ENCODE measurements around the gene CLCF1. TPM values are rescaled to one million over a fixed set of nuclear protein-coding genes. Genes with fewer than 3 reads are reported as not detected.
"Not testable (repeated sequence)": the region's sequence is repeated elsewhere in the genome, so short reads cannot be mapped to it uniquely, and the experiment has no call there.

The CLCF1 gene
- total RNA-seq, 1 donor from 2014 or later = 4.0 TPM

GRCh38 chr11:67409781-67410368, 36.5 kb upstream of the CLCF1 start:
- no peak for DNase-seq (ENCODE audit: low spot score)
- intact Hi-C loops (cut with DNase I) = no loop called here

DNA sequence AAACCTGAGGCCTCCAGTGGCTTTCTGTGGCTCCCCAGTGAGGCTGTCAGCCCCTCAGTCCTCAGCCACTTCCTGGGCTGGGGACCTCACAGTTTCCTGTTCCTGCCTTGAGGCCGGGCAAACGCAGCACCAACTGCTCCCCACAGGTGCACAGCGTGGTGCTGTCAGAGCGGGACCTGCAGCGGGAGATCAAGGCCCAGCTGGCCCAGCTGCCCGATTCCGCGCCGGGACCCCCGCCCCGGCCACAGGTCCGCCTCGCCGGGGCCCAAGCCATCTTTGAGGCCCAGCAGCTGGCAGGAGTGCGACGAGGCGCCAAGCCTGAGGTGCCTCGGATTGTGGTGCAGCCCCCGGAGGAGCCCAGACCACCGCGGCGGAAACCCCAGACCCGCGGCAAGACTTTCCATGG, 35.9 kb upstream of the CLCF1 start:
- DNase-seq (ENCODE audit: low spot score) = no peak
- intact Hi-C loops (cut with DNase I) = no loop called here

- no peak for DNase-seq (ENCODE audit: low spot score)
- intact Hi-C loops (cut with DNase I) = no loop called here
These were observed 35.2 kb upstream of the CLCF1 start for GRCh38 chr11:67408437-67409200.

DNA sequence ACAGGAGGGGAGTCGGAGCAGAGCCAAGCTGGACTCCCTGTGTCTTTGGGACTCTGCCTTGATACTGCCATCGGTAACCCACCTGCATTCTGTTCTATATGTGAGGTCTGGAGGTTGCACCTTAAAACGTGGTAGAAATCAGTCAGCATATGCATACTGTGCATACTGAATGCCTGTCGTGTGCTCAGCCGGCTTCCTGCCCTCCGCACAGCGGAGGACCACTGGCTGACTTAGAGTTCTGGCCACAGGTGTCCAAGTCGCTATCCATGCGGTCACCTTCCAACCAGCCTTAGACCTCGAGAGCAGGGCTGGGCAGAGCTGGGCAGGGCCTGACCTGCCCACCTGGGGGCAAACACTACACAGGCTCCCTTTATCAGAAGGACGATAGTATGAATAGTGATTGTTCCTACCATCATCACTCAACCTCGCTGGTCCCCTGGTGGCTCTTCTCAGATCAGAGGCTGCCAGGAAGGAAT, 34.3 kb upstream of the CLCF1 start:
- intact Hi-C loops (cut with DNase I) = no loop called here
- DNase-seq (ENCODE audit: low spot score) = no peak

GRCh38 chr11:67406969-67407687, 33.7 kb upstream of the CLCF1 start:
- no peak for DNase-seq (ENCODE audit: low spot score)
- intact Hi-C loops (cut with DNase I) = no loop called here

GRCh38 chr11:67406420-67406968, 33.1 kb upstream of the CLCF1 start:
- intact Hi-C loops (cut with DNase I) = no loop called here
- no peak for DNase-seq (ENCODE audit: low spot score)

GRCh38 chr11:67405688-67406339, 32.4 kb upstream of the CLCF1 start:
- DNase-seq (ENCODE audit: low spot score) = no peak
- intact Hi-C loops (cut with DNase I) = no loop called here

GRCh38 chr11:67405196-67405567, 31.8 kb upstream of the CLCF1 start:
- intact Hi-C loops (cut with DNase I) = no loop called here

GRCh38 chr11:67404515-67405195, 31.3 kb upstream of the CLCF1 start:
- intact Hi-C loops (cut with DNase I) = no loop called here
- DNase-seq (ENCODE audit: low spot score) = no peak

More at GRCh38 chr11:67405196-67405567, 31.8 kb upstream of the CLCF1 start:
- no peak for DNase-seq (ENCODE audit: low spot score)

GRCh38 chr11:67403085-67403484, 29.7 kb upstream of the CLCF1 start:
- intact Hi-C loops (cut with DNase I) = not testable (repeated sequence)

DNA sequence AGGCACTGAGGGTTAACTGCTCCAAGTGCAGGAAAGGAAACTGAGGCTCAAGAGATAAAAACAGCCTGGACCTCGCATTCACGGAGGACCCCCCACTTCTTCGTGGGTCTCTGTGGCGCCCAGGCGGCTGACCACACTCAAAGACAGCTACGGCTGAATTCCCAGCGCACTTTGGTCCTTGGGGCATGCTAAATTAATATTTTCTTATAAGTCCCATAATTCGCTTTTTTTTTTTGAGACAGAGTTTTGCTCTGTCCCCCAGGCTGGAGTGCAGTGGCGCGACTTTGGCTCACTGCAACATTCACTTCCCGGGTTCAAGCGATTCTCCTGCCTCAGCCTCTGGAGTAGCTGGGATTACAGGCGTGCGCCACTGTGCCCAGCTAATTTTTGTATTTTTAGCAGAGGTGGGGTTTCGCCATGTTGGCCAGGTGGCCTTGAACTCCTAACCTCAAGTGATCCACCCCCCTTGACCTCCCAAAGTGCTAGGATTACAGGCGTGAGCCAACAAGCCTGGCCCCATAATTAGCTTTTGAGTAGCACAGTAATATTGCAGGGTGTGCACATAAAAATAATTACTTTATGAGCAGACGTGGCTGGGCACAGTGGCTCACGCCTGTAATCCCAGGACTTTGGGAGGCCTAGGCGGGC, 28.9 kb upstream of the CLCF1 start:
- intact Hi-C loops (cut with DNase I); DNase-seq (ENCODE audit: low spot score): not testable (repeated sequence)

More at GRCh38 chr11:67403085-67403484, 29.7 kb upstream of the CLCF1 start:
- DNase-seq (ENCODE audit: low spot score) = not testable (repeated sequence)

DNA sequence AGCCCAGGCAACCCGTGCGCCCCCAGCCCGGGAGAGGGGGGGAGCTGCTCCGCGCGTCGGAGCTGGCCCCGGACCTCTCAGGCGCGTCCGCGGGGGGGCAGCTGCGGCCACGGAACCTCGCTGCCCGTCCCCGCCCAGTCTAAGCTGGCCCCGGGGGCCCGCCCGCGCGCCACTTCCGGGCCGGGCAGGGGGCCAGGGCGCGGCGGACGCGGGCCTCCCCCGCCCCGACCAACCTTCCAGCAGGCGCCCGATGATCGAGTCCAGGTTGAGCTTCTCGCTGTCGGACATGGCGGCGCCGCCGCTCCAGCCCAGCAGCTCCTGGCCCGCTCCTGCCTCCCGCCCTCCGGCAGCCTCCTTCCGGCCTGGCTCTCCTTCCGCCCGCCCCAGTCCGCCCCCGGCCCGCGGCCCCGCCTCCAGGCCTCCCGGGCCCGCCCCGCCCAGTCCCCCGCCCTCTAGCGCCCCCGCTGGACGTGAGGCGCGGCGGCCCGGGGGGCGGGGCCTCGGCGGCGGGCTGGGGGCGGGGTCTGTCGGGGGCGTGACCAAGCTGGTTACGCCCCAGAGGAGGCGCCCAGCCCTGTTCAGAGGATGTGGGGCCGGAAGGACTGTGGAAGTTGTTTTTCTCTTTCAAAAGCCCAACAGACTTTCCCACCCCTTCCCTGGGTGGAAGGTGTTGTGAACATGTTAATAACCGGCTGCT, 28.2 kb upstream of the CLCF1 start, which contains the start of gene PPP1CA:
TSS of gene PPP1CA (minus strand) at position 364 of the 697 bp plus-strand sequence. CDS start at position 288, 76 bp downstream.
- intact Hi-C loops (cut with DNase I) = loop anchor here (1.0 kb wide), 2 partner anchors 68 to 82 kb away; partner anchors contain the start of genes AIP and TMEM134

DNA sequence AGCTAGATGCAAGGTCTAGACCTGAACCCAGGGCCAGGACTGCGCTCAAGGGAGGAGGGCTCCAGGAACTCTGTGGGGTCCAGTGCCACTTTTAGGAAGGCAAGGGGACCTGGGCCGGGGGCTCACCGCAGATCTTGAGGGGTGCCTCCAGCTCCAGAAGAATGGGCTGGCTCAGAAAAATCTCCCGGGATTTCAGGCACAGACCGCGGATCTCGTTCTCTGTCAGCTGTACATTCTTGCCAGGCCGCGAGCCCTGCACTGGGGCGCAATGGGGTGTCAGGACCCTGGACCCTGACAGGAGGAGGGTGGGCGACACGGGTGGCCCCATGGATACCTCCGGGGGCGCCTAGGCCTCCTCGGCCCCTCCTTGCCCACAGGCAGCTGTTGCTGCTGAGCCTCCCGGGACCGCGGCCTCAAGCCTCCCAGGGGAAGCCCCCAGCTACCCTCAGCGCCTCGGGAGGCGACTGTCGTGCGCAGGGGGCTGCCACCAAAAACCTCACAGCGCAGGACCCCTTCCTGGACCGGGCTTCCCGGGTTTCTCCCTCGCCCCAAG, 27.6 kb upstream of the CLCF1 start:
- DNase-seq (ENCODE audit: low spot score) = no peak
- intact Hi-C loops (cut with DNase I) = loop anchor here (1.0 kb wide), 2 partner anchors 68 to 82 kb away; partner anchors contain the start of genes AIP and TMEM134

More for the DNA sequence above, 28.2 kb upstream of the CLCF1 start, which contains the start of gene PPP1CA:
- DNase-seq (ENCODE audit: low spot score) = peak; percentile 97

DNA sequence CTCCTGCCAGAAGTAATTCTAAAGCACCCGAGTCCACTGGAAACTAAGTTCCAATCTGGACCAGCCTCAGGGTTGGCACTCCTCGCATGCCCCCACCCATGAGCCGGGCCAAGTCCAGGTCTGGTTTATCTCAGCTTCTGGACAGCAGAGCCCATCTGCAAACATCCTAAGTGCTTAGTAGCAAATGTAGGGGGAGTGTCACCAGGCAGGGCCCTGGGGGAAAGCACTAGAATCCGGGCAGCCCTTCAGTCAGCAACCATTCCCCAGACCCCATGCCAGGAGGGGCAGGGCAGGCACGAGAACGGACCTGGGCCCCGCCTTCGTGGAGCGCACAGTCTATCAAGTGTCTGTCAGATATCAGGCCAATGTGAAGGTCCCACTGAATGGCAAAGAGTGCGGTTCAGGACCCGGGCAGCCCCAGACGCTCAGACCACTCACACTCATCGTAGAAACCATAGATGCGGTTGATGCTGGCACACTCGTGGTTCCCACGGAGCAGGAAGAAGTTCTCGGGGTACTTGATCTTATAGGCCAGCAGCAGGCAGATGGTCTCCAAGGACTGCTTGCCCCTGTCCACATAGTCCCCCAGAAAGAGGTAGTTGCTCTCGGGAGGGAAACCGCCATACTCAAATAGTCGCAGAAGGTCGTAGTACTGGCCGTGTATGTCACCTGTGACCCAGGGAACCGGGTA, 27.0 kb upstream of the CLCF1 start:
- intact Hi-C loops (cut with DNase I) = no loop called here
- DNase-seq (ENCODE audit: low spot score) = no peak

GRCh38 chr11:67398661-67399563, 25.5 kb upstream of the CLCF1 start:
- intact Hi-C loops (cut with DNase I) = no loop called here
- DNase-seq (ENCODE audit: low spot score) = no peak

Data from cardiac septum (tissue), 1 donor.